22Rv1 (cell line): ENCODE results near the gene TRANK1.

Experiments used
- H3K27ac ChIP-seq: fragments of 450-650 bp; 2 replicates; pipeline ENCODE4 v1.5.1; 2017
- ZFX ChIP-seq: fragments of 450-650 bp; IDR thresholded peaks from 2 replicates; pipeline ENCODE4 v1.6.1; 2017; ENCODE audit warnings: antibody characterized with exemption, borderline replicate concordance
- TF ChIP-seq, protein P1 (sequence below): fragments of 450-650 bp; IDR thresholded peaks from 2 replicates; pipeline ENCODE4 v1.5.1; 2017; ENCODE audit warnings: mild to moderate bottlenecking

TRANK1 gene

DNA sequence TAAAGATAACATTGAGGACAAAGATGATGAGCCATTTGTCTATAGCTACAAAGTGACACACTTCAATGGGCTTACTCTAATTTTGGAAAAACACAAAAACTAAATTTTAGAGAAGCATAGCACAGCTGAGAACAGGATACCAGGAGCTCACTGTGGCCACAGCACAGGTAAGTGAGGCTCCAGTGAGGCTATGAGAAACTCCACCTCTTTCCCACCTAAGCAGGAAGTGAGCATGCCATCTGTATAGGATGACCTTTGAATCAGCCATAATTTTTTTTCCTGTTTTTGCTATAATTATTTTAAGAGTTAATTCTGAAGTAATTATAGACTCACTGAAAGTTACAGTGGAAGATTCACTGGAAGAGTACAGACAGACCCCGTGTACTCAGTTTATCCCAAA is 98.4 kb downstream of the TRANK1 start:
- H3K27ac ChIP-seq: no peak overlapping the region
- TF ChIP-seq, protein P1, sequence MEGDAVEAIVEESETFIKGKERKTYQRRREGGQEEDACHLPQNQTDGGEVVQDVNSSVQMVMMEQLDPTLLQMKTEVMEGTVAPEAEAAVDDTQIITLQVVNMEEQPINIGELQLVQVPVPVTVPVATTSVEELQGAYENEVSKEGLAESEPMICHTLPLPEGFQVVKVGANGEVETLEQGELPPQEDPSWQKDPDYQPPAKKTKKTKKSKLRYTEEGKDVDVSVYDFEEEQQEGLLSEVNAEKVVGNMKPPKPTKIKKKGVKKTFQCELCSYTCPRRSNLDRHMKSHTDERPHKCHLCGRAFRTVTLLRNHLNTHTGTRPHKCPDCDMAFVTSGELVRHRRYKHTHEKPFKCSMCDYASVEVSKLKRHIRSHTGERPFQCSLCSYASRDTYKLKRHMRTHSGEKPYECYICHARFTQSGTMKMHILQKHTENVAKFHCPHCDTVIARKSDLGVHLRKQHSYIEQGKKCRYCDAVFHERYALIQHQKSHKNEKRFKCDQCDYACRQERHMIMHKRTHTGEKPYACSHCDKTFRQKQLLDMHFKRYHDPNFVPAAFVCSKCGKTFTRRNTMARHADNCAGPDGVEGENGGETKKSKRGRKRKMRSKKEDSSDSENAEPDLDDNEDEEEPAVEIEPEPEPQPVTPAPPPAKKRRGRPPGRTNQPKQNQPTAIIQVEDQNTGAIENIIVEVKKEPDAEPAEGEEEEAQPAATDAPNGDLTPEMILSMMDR: no peak
- TF ChIP-seq ZFX: no peak

- TF ChIP-seq, protein P1: peak; percentile 75
- no peak for TF ChIP-seq ZFX
- H3K27ac ChIP-seq: no peak overlapping the region
Observed at GRCh38 chr3:36843065-36844051, 101.5 kb downstream of the TRANK1 start.

DNA sequence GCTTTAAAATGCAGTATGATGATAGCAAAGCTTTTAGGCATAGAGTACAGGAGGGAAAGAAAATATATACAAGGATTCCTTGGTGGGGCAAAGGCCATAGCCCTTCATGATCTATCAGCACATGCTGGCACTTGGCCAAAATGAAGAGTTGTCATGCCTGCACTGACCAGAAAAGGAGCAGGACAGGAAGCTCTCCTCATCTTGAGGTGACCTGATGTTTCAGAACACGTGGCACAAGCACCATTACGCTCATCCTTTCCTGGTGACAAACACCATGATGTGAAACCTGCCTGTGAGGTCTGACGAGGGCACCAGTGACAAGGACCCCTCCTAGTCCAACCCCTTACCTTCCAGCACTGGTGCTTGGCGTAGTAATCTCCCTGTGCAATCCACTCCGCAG is 102.6 kb downstream of the TRANK1 start:
- no peak overlapping the region for H3K27ac ChIP-seq
- TF ChIP-seq, protein P1: no peak
- TF ChIP-seq ZFX: no peak

DNA sequence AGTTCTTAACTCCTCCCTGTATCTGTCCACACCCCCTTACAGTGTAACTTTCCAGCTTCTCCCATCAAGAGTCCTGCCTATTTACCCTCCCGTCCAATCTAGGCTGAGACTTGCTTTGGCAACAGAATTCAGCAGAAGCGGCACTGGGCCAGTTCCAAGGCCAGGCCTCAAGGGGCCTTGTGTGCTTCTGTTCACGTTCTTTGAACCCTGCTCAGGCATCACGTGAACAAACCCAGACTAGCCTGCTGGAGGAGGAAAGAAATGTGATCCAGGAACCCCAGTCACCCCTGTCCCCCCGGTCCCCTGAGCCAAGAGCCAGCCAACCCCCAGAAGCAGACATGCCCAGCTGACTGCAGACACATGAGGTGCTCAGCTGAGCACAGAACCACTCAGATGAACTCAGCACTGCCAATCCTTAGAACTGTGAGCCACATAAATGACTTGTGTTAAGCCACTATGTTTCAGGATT is 104.4 kb downstream of the TRANK1 start:
- H3K27ac ChIP-seq: no peak overlapping the region
- TF ChIP-seq, protein P1: no peak
- no peak for TF ChIP-seq ZFX

GRCh38 chr3:36837089-36837488 is 107.8 kb downstream of the TRANK1 start:
- no peak overlapping the region for H3K27ac ChIP-seq
- no peak for TF ChIP-seq ZFX
- TF ChIP-seq, protein P1: peak; percentile 34

- TF ChIP-seq, protein P1: no peak
- TF ChIP-seq ZFX: no peak
- no peak overlapping the region for H3K27ac ChIP-seq
Observed at GRCh38 chr3:36833160-36833814, 111.6 kb downstream of the TRANK1 start.
